A673 (cell line): ENCODE results near the gene CTAG2. TPM values are rescaled to one million over a fixed set of nuclear protein-coding genes. Genes with fewer than 3 reads are reported as not detected.
"Not testable (repeated sequence)": the region's sequence is repeated elsewhere in the genome, so short reads cannot be mapped to it uniquely, and the experiment has no call there.

Experiments
- BruUV-seq: library from RNA; stranded (reverse); fragments of 400-500 nt; replicated peaks from 2 replicates; lab custom pipeline; 2021; lab: Mats Ljungman, UMichigan
- CTCF ChIA-PET: fragments of 300-600 bp; sonication (Branson Sonifier 250); formaldehyde crosslinking; loops from one replicate; lab custom pipeline; 2022; ENCODE audit warnings: antibody characterized with exemption; lab: Charles Lee
- POLR2A ChIA-PET: fragments of 300-600 bp; sonication (Branson Sonifier 250); formaldehyde crosslinking; loops from one replicate; lab custom pipeline; 2022; ENCODE audit warnings: antibody characterized with exemption; ENCODE audit not compliant: low non-redundant PET; lab: Charles Lee
- DNase-seq: peaks from one replicate; pipeline ENCODE4 v3.0.0-alpha.2; 2015; ENCODE audit warnings: low spot score
- H3K27ac ChIP-seq: fragments of 200-600 bp; sonication (generic); 2 replicates; pipeline ENCODE4 v1.5.1; 2016; ENCODE audit warnings: mixed run types, low read depth, mild to moderate bottlenecking, mixed read lengths, antibody characterized with exemption, low read length; ENCODE audit not compliant: poor library complexity, severe bottlenecking
- H3K27me3 ChIP-seq: fragments of 200-600 bp; sonication (generic); replicated peaks from 2 replicates; pipeline ENCODE4 v1.6.1; 2017; ENCODE audit warnings: mixed run types, low read depth, mild to moderate bottlenecking, mixed read lengths, antibody characterized with exemption, low read length; ENCODE audit not compliant: insufficient read depth, poor library complexity
- H3K36me3 ChIP-seq: fragments of 200-600 bp; sonication (generic); 2 replicates; pipeline ENCODE4 v1.6.1; 2016; ENCODE audit warnings: mixed run types, mild to moderate bottlenecking, mixed read lengths, antibody characterized with exemption, low read length; ENCODE audit not compliant: insufficient read depth, poor library complexity, severe bottlenecking
- H3K4me1 ChIP-seq: fragments of 200-600 bp; sonication (generic); 2 replicates; pipeline ENCODE4 v1.6.1; 2017; ENCODE audit warnings: mixed run types, mild to moderate bottlenecking, mixed read lengths, antibody characterized with exemption, low read length; ENCODE audit not compliant: insufficient read depth, poor library complexity, severe bottlenecking
- H3K4me3 ChIP-seq: fragments of 200-600 bp; sonication (generic); 2 replicates; pipeline ENCODE4 v1.5.1; 2016; ENCODE audit warnings: low read depth, mixed run types, mild to moderate bottlenecking, mixed read lengths, low read length; ENCODE audit not compliant: poor library complexity, severe bottlenecking
- H3K9me3 ChIP-seq: fragments of 200-600 bp; sonication (generic); 2 replicates; pipeline ENCODE4 v1.6.1; 2016; ENCODE audit warnings: mixed run types, low read depth, mild to moderate bottlenecking, mixed read lengths, antibody characterized with exemption, low read length; ENCODE audit not compliant: poor library complexity, severe bottlenecking
- CTCF ChIP-seq: fragments of 300-800, 200-600 bp; sonication (generic); conservative IDR thresholded peaks from 2 replicates; pipeline ENCODE4 v1.5.1; 2017; ENCODE audit warnings: low read depth, mild to moderate bottlenecking, antibody characterized with exemption, low read length, moderate library complexity, mixed read lengths
- EZH2 ChIP-seq: fragments of 200-600 bp; sonication (generic); IDR thresholded peaks from 2 replicates; pipeline ENCODE4 v1.6.1; 2017; ENCODE audit warnings: borderline replicate concordance, low read depth, mild to moderate bottlenecking, mixed read lengths, antibody characterized with exemption, low read length; ENCODE audit not compliant: poor library complexity, severe bottlenecking
- intact Hi-C: fragments of 100-400 bp; cut with micrococcal nuclease; formaldehyde crosslinking; loops from one replicate; pipeline ENCODE4 v1.10.0; 2022; ENCODE audit not compliant: unreplicated experiment
- total RNA-seq: library from RNA; stranded (reverse); gene quantifications from 2 replicates; pipeline ENCODE4 v1.2.3, GENCODE V29; 2021

The CTAG2 gene
- total RNA-seq, 1 experiment from 2014 or later: not detected

- Histone ChIP-seq H3K4me1 (no peaks in the 10 kb centered on the region), H3K27me3 (no peaks in the 10 kb centered on the region), H3K9me3 (no peaks in the 10 kb centered on the region), H3K4me3 (no peak overlapping the region), H3K36me3 (no peaks in the 10 kb centered on the region), H3K27ac (no peak overlapping the region)
- ChIA-PET POLR2A (no interaction called here), CTCF (no interaction called here)
- intact Hi-C loops: no loop called here
- no peak for DNase-seq
- TF ChIP-seq CTCF: no peak
- BruUV-seq: no TSS peak
Observed at GRCh38 chrX:154695911-154696675, 42.7 kb upstream of the CTAG2 start.

GRCh38 chrX:154693394-154693793, 40.0 kb upstream of the CTAG2 start:
- BruUV-seq: no TSS peak
- intact Hi-C loops: no loop called here
- ChIA-PET POLR2A (no interaction called here), CTCF (no interaction called here)
- TF ChIP-seq EZH2: no peak
- TF ChIP-seq CTCF: no peak
- H3K4me1 ChIP-seq: no peaks in the 10 kb centered on the region
- H3K27me3 ChIP-seq: no peaks in the 10 kb centered on the region
- H3K4me3 ChIP-seq: no peak overlapping the region
- DNase-seq: no peak
- no peaks in the 10 kb centered on the region for H3K9me3 ChIP-seq
- H3K27ac ChIP-seq: no peak overlapping the region
- H3K36me3 ChIP-seq: no peaks in the 10 kb centered on the region

GRCh38 chrX:154690438-154690837, 37.1 kb upstream of the CTAG2 start:
- POLR2A ChIA-PET, BruUV-seq, H3K27ac ChIP-seq, H3K4me3 ChIP-seq, DNase-seq, H3K9me3 ChIP-seq, CTCF ChIA-PET, H3K4me1 ChIP-seq, H3K36me3 ChIP-seq, intact Hi-C loops, H3K27me3 ChIP-seq: not testable (repeated sequence)

- H3K36me3 ChIP-seq, H3K27me3 ChIP-seq, POLR2A ChIA-PET, intact Hi-C loops, H3K4me1 ChIP-seq, H3K4me3 ChIP-seq, CTCF ChIA-PET, H3K27ac ChIP-seq, DNase-seq, BruUV-seq, H3K9me3 ChIP-seq: not testable (repeated sequence)
Observed at GRCh38 chrX:154672084-154672483, 18.7 kb upstream of the CTAG2 start.

- BruUV-seq, POLR2A ChIA-PET, H3K9me3 ChIP-seq, intact Hi-C loops, DNase-seq, H3K27ac ChIP-seq, CTCF ChIA-PET, H3K36me3 ChIP-seq, H3K4me3 ChIP-seq, H3K27me3 ChIP-seq, H3K4me1 ChIP-seq: not testable (repeated sequence)
Observed at GRCh38 chrX:154670848-154671247, 17.5 kb upstream of the CTAG2 start.
